Measurements from ENCODE around the gene CLDN11. TPM values are rescaled to one million over a fixed set of nuclear protein-coding genes. Genes with fewer than 3 reads are reported as not detected.

Gene CLDN11
- total and polyA plus RNA-seq, 4 donors = 0.36 to 11.9 (median 3.3) TPM

Small RNAs within 50 kb of the gene (microRNA-seq; reads per million reads assigned to microRNA genes)
- gene MIR6828 = 0 reads per million in 2 donors

Other genes starting within 250 kb of the CLDN11 start
- gene PHC3, start 237.1 kb upstream of the CLDN11 start, total RNA-seq = 100 to 1,000 TPM; 108 to 131 TPM
- 10 to 100 TPM in 1 of 2 donors, 1 to 10 TPM in 1; 6.1 to 11.3 TPM for gene PHC3, start 237.1 kb upstream of the CLDN11 start, polyA plus RNA-seq
- gene PRKCI, start 196.4 kb upstream of the CLDN11 start, total RNA-seq = 10 to 100 TPM; 33.0 to 33.6 TPM
- 10 to 100 TPM in 1 of 2 donors, 1 to 10 TPM in 1; 9.6 to 14.9 TPM for gene PRKCI, start 196.4 kb upstream of the CLDN11 start, polyA plus RNA-seq
- gene SKIL, start 61.2 kb upstream of the CLDN11 start, total RNA-seq = 100 to 1,000 TPM in 1 of 2 donors, 10 to 100 TPM in 1; 98.7 to 134 TPM
- gene SKIL, start 61.2 kb upstream of the CLDN11 start, polyA plus RNA-seq = 10 to 100 TPM; 13.6 to 16.5 TPM
- gene SLC7A14, start 167.2 kb downstream of the CLDN11 start, total RNA-seq = not detected
- not detected for gene SLC7A14, start 167.2 kb downstream of the CLDN11 start, polyA plus RNA-seq

Data from aorta (tissue), 4 donors.